ENCODE measurements around the gene FOSL1.

- no peak for TF ChIP-seq CTCF (conservative IDR thresholded peaks at IDR 0.05; ENCODE audit: low read depth in 2 of 2)
- TF ChIP-seq CREB1 (CRISPR knock-in tag; IDR thresholded peaks at IDR 0.05; ENCODE audit: low read depth) = no peak
- no peak for TF ChIP-seq EZH2 (IDR thresholded peaks at IDR 0.05; ENCODE audit: low read depth, unreplicated experiment)
- TF ChIP-seq ZNF114 (CRISPR knock-in tag; IDR thresholded peaks at IDR 0.05) = no peak
- TF ChIP-seq POLR2AphosphoS5 (IDR thresholded peaks at IDR 0.05; ENCODE audit: low read depth) = no peak
- TF ChIP-seq, protein P1, sequence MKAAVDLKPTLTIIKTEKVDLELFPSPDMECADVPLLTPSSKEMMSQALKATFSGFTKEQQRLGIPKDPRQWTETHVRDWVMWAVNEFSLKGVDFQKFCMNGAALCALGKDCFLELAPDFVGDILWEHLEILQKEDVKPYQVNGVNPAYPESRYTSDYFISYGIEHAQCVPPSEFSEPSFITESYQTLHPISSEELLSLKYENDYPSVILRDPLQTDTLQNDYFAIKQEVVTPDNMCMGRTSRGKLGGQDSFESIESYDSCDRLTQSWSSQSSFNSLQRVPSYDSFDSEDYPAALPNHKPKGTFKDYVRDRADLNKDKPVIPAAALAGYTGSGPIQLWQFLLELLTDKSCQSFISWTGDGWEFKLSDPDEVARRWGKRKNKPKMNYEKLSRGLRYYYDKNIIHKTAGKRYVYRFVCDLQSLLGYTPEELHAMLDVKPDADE (IDR thresholded peaks at IDR 0.05) = no peak
Observed at GRCh38 chr11:65942531-65942930, 42.3 kb upstream of the FOSL1 start.

All from GM23338 (cell line).